Glomerular endothelial cell (primary cell): ENCODE measurements around the gene HSD17B3. TPM values are rescaled to one million over a fixed set of nuclear protein-coding genes. Genes with fewer than 3 reads are reported as not detected.
A peak's percentile ranks its signal among the peaks of the same experiment; 100 is the strongest.
"Not testable (repeated sequence)": the region's sequence is repeated elsewhere in the genome, so short reads cannot be mapped to it uniquely, and the experiment has no call there.

ENCODE experiments used
- DNase-seq: peaks from one replicate; pipeline ENCODE4 v3.0.0-alpha.2; 2011; ENCODE audit warnings: low read depth, low spot score; ENCODE audit errors: extremely low read depth
- total RNA-seq: library from RNA; depleted of rRNA; stranded (reverse); fragments of >200 nt; gene quantifications from 2 replicates; pipeline ENCODE4 v1.2.3, GENCODE V29; 2015

The HSD17B3 gene
- total RNA-seq, result not detected in 2 replicates

DNA sequence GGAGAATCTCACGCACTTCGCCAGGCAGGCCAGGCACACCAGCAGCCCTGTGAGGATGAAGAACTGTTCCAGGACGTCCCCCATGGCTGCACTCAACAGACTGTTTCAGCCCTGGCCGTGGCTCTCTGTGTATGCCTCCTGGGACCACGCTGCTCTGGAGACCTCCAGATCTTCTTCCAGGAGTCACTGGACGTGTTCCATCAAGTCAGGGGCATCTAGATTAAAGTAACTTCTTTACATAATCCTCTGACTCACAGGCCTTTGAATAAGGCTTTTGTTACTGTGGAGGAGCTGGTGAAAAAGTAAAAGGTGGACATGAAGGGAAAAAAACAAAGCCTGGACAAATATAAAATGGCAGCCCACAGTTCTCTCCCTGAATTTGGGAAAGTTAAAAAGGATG is at the start of gene HSD17B3:
HSD17B3 (minus strand) TSS at position 156 of the 400 bp plus-strand sequence; CDS start at position 84, 72 bp downstream.
- no peak for DNase-seq

DNA sequence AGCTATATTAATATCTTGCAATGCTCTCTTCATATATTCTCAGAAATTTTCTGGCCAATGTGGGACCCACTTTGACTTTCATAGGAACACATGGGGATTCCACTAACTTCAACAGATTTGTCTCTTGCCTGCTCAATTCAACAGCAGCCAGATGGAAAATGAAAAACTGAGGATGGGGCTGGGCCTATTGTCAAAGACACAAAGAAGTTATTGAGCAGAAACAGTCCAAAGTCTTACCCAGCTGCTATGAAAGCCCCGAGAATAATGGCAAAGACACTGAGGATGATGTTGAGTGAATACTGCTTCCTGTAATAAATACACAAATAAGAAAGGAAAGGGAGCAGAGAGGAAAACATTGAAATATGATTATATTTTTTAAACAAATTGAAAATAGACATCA is 48.9 kb upstream of the HSD17B3 start:
- no peak for DNase-seq

DNA sequence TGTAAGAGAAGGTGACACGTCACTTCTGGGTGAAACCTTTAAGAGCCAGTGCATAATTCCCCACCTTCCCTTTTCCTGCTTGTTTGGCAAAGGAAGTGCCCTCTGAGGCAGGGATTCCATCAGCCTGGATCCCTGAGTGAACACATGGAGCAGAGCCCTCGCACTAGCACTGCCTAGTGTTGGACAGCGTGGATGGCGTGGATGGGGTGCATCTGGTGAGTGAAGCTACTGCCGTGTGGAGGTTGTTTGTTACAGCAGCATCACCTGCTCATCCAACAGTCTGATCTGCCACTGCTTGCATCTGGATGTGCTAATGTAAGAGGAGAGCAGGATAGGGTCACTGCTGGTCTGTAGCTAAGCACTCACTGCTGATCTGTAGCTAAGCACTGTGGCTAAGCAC is 46.3 kb upstream of the HSD17B3 start:
- no peak for DNase-seq

DNA sequence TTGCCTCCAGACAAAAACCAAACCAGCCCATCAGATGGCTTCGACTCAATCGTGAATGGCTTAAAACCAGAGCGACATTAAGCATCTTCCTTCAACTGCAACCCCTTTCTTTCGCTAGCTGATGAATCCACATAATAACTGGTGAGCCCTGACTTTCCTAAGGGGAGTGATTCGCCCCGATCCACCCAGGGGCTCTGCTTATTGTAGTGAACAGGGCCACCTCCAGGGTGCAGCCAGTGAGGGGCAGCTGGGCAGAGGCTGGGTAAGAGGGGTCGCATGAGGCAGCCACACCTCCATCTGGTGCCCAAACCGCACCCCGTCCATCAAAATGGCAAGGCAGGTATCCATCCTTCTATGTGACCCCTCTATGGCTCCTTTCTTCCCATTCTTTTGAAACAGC is 43.6 kb upstream of the HSD17B3 start:
- no peak for DNase-seq

DNA sequence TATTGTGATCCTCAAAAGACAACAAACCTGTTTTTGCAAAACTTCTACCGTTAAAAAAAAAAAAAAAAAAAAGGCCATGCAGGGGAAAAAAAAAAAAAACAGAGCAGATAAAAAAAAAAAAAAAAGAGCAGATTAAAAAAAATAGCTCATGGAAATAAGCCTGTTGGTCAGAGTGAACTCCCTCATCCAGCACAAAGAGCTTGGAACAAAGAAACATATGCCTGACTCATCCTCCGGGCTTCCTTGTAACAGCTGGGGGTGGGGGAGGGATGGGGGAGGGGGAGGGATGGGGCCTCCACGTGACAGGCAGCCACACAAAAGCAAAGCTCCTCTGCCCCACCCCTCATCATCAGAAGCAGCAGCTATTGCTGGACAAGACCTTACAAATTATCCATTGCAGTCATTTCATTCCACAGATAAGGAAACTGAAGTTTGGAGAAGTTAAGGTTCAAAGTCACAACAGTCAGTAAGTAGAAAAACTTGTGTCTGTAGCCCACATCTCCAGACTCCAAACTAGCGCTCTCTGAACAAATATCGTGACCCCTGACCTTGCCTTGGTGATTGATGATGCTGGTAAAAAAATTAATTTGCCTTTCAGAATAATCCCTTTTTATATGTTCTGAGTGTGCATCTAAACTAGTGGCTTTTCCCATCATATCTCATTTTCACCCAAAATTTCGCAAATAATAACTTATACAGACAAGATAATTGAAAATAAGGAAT is 42.6 kb upstream of the HSD17B3 start:
- DNase-seq, result peak; percentile 93

DNA sequence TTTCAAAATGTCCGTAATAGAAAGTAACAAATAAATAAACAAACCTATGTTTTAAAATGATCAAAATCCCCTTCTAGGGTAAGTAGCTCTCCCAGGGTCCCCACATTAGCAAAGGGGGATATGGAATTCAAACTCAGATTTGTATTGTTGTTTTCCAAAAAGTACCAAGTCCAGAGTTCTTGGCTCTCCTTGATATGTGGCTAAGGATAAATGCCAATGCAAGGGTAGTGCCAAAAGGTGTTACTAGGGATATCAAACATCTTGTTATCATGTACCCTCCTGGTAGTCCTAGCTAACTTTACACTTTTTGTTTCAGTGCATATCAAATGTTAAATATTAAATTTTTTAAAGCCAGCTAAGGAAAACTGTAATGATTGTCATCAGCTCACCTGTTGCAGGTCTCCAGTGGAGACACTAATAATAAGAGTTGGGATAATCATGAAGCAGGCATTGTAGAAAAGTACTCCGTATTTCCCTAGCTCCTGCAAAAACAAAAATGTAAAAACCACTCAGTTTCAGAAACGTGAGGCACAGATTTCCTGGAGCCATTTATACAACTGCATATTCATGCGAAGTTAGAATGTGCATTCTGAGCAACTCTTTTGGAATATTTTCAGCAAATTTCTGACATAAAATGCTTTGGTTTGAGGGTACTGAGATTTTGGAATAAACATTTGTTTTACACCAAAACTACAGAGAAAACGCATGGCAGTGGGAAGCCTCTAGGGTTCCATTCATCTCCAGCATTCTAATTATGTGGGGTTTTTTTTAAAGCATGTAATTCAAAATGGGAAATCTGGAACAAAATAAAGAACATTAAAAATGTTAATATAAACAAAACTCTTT is 41.8 kb upstream of the HSD17B3 start:
- no peak for DNase-seq

DNA sequence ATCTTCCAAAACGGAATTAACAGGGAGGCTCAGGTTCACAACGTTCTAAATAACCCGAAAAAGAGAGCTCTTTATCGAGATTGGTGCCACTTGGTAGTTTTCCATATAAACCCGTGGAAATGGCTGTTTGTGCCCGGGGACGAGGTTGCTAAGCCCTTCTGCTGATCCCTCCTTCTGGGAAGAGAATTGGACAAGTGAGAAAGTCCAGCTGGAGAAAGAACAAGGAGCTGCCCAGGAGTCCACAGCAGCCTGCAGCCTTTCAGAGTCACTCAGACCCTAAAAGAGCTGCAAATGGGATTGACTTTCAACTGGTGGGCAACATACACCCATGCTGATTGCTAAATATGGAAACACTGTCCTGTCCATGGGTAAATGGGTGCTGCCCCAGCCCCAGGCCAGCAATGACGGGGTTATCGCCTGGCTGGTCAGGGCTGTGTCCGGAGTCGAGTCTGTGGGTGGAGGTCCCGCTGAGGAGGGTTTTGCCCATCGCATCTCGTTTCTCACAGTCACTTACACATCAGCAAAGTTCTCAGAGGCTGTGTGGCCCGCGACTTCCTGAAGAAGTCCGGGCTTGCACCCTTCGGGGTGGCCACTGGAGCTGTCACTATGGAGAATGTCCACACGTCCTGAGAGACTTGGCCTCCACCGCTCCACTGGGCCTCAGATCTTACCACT is 40.7 kb upstream of the HSD17B3 start:
- no peak for DNase-seq

DNA sequence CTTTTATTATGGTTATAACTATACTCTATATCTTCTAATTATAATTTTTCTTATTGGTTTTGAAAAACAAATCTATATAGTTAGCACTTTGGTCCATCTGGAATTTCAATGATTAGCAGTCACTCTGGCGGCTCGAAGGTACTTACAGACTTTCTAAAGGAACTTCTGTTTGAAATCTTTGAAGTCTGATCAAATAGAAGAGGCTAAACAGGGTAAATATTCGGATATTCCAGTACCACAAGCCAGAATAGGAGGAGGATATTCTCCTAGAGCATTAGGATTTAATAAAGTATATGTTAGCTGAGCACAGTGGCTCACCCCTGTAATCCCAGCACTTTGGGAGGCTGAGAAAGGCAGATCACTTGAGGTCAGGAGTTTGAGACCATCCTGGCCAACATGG is 38.7 kb upstream of the HSD17B3 start:
- no peak for DNase-seq

DNA sequence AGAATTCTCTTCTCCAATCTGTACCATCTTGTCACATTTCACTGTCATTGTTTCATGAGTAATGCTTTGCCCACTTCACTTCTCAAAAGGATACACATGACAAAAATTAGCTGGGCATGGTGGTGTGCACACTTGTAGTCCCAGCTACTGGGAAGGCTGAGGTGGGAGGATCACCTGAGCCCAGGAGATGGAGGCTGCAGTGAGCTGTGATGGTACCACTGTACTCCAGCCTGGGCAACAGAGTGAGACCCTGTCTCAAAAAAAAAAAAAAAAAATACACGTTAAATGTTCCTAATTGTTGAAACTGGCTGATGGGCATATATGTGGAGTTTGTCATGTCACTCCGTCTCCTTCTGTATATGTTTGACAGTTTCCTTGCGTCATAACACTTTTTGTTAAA is 36.3 kb upstream of the HSD17B3 start:
- DNase-seq, result no peak

DNA sequence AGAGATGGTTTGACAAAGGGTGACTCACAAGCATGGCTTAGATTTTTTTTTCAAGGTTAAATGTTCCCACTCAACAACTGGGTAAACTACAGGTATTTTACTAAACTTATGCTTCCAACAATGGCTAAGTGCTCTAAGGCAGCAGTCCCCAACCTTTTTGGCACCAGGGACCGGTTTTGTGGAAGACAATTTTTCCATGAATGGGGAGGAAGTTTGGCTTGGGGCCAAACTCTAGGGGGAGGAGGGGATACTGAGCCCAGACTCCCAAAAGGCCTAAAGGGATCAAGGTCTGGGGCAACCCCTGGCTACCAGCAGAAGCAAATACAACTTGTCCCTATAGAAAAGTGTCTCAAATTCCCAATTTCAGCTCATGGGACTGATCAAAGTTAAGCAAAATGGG is 32.0 kb upstream of the HSD17B3 start:
- no peak for DNase-seq

DNA sequence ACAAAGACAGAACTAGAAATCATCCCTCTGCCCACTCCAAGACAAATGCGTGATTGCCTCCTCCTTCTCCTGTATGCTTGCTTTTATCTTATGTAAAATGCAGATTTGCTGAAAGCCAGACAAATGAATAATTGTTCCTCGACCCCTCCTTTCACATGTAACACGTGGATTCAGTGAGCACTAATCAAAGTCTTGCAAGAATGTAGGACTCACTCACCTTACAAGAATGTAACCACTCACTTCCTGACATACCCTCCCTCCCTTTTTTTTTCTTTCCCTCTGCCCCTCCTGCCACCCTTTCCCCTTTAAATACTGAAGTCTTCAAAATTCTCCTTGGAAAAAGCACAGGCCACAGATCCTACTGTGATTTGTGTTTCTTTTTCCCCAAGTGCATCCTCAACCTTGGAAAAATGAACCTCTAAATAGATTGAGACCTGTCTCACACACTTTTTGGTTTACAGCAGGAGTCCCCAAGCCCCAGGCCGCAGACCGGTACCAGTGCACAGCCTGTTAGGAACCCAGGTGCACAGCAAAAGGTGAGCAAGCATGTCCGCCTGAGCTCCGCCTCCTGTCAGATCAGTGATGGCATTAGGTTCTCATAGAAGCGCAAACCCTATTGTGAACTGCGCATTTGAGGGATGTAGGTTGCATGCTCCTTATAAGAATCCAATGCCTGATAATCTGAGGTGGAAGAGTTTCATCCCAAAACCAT is 29.4 kb upstream of the HSD17B3 start:
- no peak for DNase-seq

DNA sequence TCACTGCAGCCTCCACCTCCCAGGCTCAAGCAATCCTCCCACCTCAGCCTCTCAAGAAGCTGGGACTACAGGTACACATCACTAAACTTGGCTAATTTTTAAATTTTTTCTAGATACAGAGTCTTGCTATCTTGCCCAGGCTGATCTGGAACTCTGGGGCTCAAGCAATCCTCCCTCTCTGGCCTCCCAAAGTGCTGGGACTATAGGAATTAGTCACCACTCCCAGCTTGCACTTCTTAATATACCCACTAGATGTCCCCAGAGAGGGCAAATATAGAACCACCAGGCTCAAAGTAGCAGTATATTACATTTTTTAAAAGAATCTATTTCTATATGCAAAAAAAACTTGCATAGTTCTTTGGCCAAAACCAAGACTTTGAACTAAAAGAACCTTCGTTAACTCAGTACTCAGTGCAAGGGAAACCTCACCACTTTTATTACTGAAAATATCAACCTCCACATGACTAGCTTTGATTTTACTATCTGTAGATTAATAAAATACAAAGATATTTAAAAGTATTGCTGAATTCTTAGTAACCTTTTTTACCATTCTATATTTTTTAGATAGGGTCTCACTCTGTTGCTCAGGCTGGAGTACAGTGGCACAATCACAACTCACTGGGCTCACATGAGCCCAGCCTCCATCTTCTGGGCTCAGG is 25.8 kb upstream of the HSD17B3 start:
- DNase-seq, result peak; percentile 36

DNA sequence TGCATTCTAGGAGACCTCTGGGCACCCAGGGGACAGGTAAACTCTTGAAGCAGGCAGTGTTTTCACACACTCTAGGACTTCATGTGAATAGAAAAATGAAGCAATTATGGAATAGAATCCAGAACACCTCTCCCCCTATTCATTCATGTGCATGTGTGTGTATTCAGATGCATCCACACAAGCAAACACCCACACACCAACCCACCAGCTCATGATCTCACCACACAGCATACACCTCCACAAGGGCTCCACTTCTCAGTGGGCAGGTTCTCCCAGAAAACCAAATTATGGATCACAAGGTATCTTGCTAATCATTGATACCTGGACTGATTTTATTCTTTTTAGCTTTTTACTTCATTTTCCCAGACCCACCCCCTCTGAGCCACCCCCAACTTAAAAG is 21.2 kb upstream of the HSD17B3 start:
- no peak for DNase-seq

DNA sequence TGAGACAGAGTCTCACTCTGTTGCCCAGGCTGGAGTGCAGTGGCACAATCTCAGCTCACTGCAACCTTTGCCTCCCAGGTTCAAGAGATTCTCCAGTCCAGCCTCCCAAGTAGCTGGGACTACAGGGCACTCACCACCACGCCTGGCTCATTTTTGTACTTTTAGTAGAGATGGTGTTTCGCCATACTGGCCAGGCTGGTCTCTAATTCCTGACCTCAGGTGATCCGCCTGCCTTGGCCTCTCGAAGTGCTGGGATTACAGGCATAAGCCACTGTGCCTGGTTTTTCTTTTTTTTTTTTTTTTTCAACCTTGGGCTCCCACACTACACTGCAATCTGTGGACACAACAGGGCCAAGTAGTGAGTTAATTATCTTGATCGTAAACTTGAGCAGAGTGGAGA is 20.8 kb upstream of the HSD17B3 start:
- DNase-seq, result not testable (repeated sequence)

DNA sequence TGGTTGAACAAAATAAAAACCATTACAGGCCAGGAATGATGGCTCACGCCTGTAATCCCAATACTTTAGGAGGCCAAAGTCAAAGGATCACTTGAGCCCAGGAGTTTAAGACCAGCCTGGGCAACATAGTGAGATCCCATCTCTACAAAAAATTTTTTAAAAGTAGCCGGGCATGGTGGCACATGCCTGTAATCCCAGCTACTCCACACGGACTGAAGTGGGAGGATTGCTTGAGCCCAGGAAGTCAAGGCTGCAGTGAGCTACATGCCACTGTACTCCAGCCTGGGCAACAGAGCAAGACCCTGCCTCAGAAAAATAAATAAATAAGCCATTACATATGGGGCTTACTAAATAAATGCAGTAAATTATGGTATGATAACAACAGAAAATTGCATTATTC is 20.2 kb upstream of the HSD17B3 start:
- not testable (repeated sequence) for DNase-seq

DNA sequence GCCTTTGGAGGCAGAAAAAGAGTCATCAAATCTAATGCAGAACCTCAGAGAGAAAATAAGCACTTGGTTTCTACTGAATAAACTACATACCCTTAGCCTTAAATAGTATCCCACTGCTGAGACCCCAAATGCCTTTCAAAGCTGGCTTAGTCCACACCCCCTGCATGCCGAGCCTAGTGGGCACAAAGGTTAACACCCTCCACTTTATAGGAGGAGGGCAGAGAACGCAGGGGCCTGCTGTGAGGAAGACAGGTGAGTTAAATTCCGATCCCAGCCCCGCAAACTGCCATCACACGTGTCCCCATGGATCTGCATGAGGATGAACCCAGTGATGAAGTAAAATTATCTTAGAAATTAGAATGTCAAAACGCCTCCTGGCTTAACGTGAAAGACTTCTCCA is 19.5 kb upstream of the HSD17B3 start:
- DNase-seq, result no peak

DNA sequence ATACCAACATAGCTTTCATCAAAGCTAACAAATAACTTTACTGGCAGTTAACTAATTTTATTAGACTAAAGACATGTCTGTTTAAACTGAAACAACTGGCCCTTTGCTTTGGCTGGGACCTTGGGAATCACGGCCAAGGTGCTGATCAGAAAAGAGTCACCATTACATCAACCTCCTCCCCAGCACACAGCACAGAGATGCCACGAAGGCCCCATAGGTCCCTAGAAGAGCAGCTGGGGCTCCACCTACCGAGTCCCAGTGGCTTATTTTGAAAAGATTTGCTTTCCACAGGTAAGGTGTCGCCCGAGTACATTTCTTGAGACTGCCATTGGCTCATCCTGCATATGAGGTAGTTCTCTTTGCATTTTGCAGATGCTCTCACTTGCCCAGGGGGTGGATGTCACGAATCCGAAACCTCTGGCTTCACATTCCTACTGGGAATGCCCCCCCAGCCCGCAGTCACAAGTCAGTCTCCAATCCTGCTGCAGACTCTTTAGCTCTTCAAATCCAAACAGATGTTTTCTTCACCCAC is 18.8 kb upstream of the HSD17B3 start:
- DNase-seq, result no peak

DNA sequence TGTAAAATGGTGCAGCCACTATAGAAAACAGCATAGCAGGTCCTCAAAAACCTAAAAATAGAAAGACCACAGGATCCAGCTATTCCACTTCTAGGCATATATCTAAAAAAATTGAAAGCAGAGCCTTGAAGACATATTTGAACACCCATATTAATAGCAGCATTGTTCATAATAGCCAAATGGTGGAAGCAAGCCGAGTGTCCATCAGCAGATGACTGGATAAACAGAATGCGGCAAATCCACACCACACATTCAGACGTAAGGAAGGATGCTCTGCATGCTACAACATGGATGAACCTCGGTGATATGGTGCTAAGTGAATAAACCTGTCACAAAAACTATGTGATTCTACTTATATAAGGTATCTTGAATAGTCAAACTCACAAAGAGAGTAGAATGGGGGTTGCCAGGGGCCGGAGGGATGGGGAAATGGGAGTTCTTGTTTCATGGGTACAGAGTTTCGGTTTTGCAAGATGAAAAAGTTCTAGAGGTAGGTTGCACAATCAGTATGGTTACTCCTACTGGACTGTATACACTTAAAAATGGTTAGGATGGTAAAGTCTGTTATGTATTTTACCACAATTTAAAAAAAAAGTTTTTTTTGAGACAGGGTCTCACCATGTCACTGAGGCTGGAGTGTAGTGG is 17.1 kb upstream of the HSD17B3 start:
- no peak for DNase-seq

DNA sequence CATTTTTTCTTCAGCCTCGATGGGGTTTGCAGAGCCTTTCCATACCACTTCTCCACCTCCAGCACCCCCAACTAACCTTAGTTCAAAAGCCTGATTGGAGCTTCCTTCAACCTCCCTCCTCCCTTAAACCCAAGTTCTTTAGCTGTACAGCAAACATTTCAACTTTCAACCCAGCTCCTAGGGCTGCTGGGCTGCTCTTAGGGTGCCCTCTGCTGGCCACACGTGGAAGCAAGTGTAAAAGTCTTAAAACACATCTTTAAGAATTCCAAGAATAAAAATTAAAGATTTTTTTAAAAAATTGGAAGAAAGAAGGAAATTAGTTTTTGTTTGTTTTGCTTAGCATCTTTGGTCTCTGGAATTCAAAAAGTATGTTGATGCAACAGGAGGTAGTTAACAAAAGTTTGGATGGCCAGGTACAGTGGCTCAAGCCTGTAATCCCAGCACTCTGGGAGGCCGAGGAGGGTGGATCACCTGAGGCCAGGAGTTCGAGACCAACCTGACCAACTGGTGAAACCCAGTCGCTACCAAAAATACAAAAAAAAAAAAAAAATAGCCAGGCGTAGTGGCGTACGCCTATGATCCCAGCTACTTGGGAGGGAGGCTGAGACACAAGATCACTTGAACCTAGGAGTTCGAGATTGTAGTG is 15.5 kb upstream of the HSD17B3 start:
- peak; percentile 29 for DNase-seq
